Epithelial cell of esophagus (primary cell): ENCODE data around the gene SHROOM4.

Experiments
- DNase-seq: peaks from one replicate; pipeline ENCODE4 v3.0.0; 2010; ENCODE audit warnings: low read depth
- H3K4me3 ChIP-seq: 2 replicates; pipeline ENCODE4 v1.5.1; 2011; ENCODE audit warnings: mild to moderate bottlenecking, low read length, control low read depth
- CTCF ChIP-seq: IDR thresholded peaks from 2 replicates; pipeline ENCODE4 v1.5.1; 2011; ENCODE audit warnings: low read depth, mild to moderate bottlenecking, low read length, control low read depth, inconsistent platforms; ENCODE audit not compliant: insufficient read depth; ENCODE audit errors: missing control alignments

Gene SHROOM4

GRCh38 chrX:50615570-50616158 is 198.3 kb downstream of the SHROOM4 start:
- TF ChIP-seq CTCF, result no peak
- DNase-seq, result no peak
- H3K4me3 ChIP-seq, result no peak overlapping the region

GRCh38 chrX:50614460-50614859 is 199.5 kb downstream of the SHROOM4 start:
- no peak for TF ChIP-seq CTCF

GRCh38 chrX:50613846-50614245 is 200.1 kb downstream of the SHROOM4 start:
- TF ChIP-seq CTCF, result no peak
- DNase-seq, result peak; percentile 35
- H3K4me3 ChIP-seq, result no peak overlapping the region

More at GRCh38 chrX:50614460-50614859, 199.5 kb downstream of the SHROOM4 start:
- no peak overlapping the region for H3K4me3 ChIP-seq
- no peak for DNase-seq

- DNase-seq, result peak; percentile 56
- no peak overlapping the region for H3K4me3 ChIP-seq
- no peak for TF ChIP-seq CTCF
Observed at GRCh38 chrX:50609796-50610195, 204.2 kb downstream of the SHROOM4 start.

GRCh38 chrX:50606300-50606950 is 207.6 kb downstream of the SHROOM4 start:
- no peak for TF ChIP-seq CTCF
- DNase-seq, result no peak
- H3K4me3 ChIP-seq, result no peak overlapping the region

GRCh38 chrX:50596056-50596455 is 217.9 kb downstream of the SHROOM4 start:
- no peak for TF ChIP-seq CTCF
- no peak for DNase-seq
- no peak overlapping the region for H3K4me3 ChIP-seq

GRCh38 chrX:50594788-50595187 is 219.2 kb downstream of the SHROOM4 start:
- no peak for TF ChIP-seq CTCF
- no peak for DNase-seq

More at GRCh38 chrX:50594788-50595187, 219.2 kb downstream of the SHROOM4 start:
- no peak overlapping the region for H3K4me3 ChIP-seq
